Measurements from ENCODE around the gene PLAC8.
A peak's percentile ranks its signal among the peaks of the same experiment; 100 is the strongest.
"Not testable (repeated sequence)": the region's sequence is repeated elsewhere in the genome, so short reads cannot be mapped to it uniquely, and the experiment has no call there.

The PLAC8 gene

GRCh38 chr4:83108101-83108861 lies 6.2 kb downstream of the PLAC8 start:
- TF ChIP-seq POLR2A (IDR thresholded peaks at IDR 0.05; ENCODE audit: low read depth, low read length): no peak
- DNase-seq (ENCODE audit: insufficient read length, low spot score) (no peak), FAIRE-seq (no peak)

- FAIRE-seq: no peak
- no peak for DNase-seq (ENCODE audit: insufficient read length, low spot score)
- no peak for TF ChIP-seq POLR2A (IDR thresholded peaks at IDR 0.05; ENCODE audit: low read depth, low read length)
Observed at GRCh38 chr4:83107631-83108030, 6.9 kb downstream of the PLAC8 start.

GRCh38 chr4:83104991-83105390 lies 9.5 kb downstream of the PLAC8 start:
- TF ChIP-seq POLR2A (IDR thresholded peaks at IDR 0.05; ENCODE audit: low read depth, low read length): no peak
- no peak for FAIRE-seq
- DNase-seq (ENCODE audit: insufficient read length, low spot score): no peak

GRCh38 chr4:83096397-83096796 lies 18.1 kb downstream of the PLAC8 start:
- DNase-seq (ENCODE audit: insufficient read length, low spot score): no peak
- no peak for TF ChIP-seq POLR2A (IDR thresholded peaks at IDR 0.05; ENCODE audit: low read depth, low read length)
- FAIRE-seq: no peak

GRCh38 chr4:83093060-83093640 lies 21.4 kb downstream of the PLAC8 start:
- no peak for DNase-seq (ENCODE audit: insufficient read length, low spot score)
- TF ChIP-seq POLR2A (IDR thresholded peaks at IDR 0.05; ENCODE audit: low read depth, low read length): no peak
- no peak for FAIRE-seq

- FAIRE-seq (no peak), DNase-seq (ENCODE audit: insufficient read length, low spot score) (no peak)
- no peak for TF ChIP-seq POLR2A (IDR thresholded peaks at IDR 0.05; ENCODE audit: low read depth, low read length)
Observed at GRCh38 chr4:83089410-83090157, 24.9 kb downstream of the PLAC8 start.

- DNase-seq (ENCODE audit: insufficient read length, low spot score); FAIRE-seq: not testable (repeated sequence)
Observed at GRCh38 chr4:83084956-83085355, 29.6 kb downstream of the PLAC8 start.

GRCh38 chr4:83083925-83084475 lies 30.5 kb downstream of the PLAC8 start:
- TF ChIP-seq POLR2A (IDR thresholded peaks at IDR 0.05; ENCODE audit: low read depth, low read length): no peak
- DNase-seq (ENCODE audit: insufficient read length, low spot score): no peak
- no peak for FAIRE-seq

GRCh38 chr4:83082777-83083176 lies 31.8 kb downstream of the PLAC8 start:
- FAIRE-seq: no peak
- DNase-seq (ENCODE audit: insufficient read length, low spot score): no peak
- TF ChIP-seq POLR2A (IDR thresholded peaks at IDR 0.05; ENCODE audit: low read depth, low read length): no peak

- TF ChIP-seq POLR2A (IDR thresholded peaks at IDR 0.05; ENCODE audit: low read depth, low read length): no peak
- FAIRE-seq (no peak), DNase-seq (ENCODE audit: insufficient read length, low spot score) (no peak)
Observed at GRCh38 chr4:83080561-83080960, 34.0 kb downstream of the PLAC8 start.

- no peak for TF ChIP-seq POLR2A (IDR thresholded peaks at IDR 0.05; ENCODE audit: low read depth, low read length)
- DNase-seq (ENCODE audit: insufficient read length, low spot score): peak; percentile 9
- peak; percentile 27 for FAIRE-seq
Observed at GRCh38 chr4:83075311-83076095, 39.0 kb downstream of the PLAC8 start.

- not testable (repeated sequence) for DNase-seq (ENCODE audit: insufficient read length, low spot score); FAIRE-seq
Observed at GRCh38 chr4:83074783-83075182, 39.7 kb downstream of the PLAC8 start.

GRCh38 chr4:83074086-83074704 lies 40.3 kb downstream of the PLAC8 start:
- FAIRE-seq: no peak
- DNase-seq (ENCODE audit: insufficient read length, low spot score): no peak

More at GRCh38 chr4:83074086-83074704, 40.3 kb downstream of the PLAC8 start:
- no peak for TF ChIP-seq POLR2A (IDR thresholded peaks at IDR 0.05; ENCODE audit: low read depth, low read length)

All from H54 (cell line).